Mesodermal cell (in vitro differentiated cells): Measurements from ENCODE around the gene GABBR2.

Source experiments
- H3K27ac ChIP-seq: 2 replicates; pipeline ENCODE4 v1.7.0; 2013; ENCODE audit warnings: mild to moderate bottlenecking, low read depth, low read length, moderate library complexity; ENCODE audit not compliant: severe bottlenecking
- H3K36me3 ChIP-seq: 2 replicates; pipeline ENCODE4 v1.7.1; 2013; ENCODE audit warnings: mild to moderate bottlenecking, low read length, moderate library complexity; ENCODE audit not compliant: control insufficient read depth, insufficient read depth
- H3K4me1 ChIP-seq: one replicate; pipeline ENCODE4 v1.7.1; 2013; ENCODE audit warnings: mild to moderate bottlenecking, low read length; ENCODE audit not compliant: insufficient read depth, control insufficient read depth, poor library complexity, severe bottlenecking
- H3K4me3 ChIP-seq: 2 replicates; pipeline ENCODE4 v1.7.0; 2013; ENCODE audit warnings: low read length, control low read depth, mild to moderate bottlenecking; ENCODE audit not compliant: insufficient read depth, poor library complexity, severe bottlenecking; ENCODE audit errors: extremely low read depth
- H3K9me3 ChIP-seq: 2 replicates; pipeline ENCODE4 v1.7.1; 2013; ENCODE audit warnings: mild to moderate bottlenecking, low read length, moderate library complexity; ENCODE audit not compliant: control insufficient read depth
- WGBS, 2 experiments: methylation state at CpG; one replicate each; pipeline ENCODE4 v1.1.5; 2013; ENCODE audit warnings: missing lambda C conversion rate in 2 of 2; ENCODE audit not compliant: insufficient coverage in 2 of 2; 5-methylcytosine and 5-hydroxymethylcytosine counted together

The GABBR2 gene

GRCh38 chr9:98329904-98330303 is 378.8 kb downstream of the GABBR2 start:
- Histone ChIP-seq H3K27ac (no peak overlapping the region), H3K36me3 (no peaks in the 10 kb centered on the region), H3K4me1 (no peaks in the 10 kb centered on the region), H3K9me3 (no peaks in the 10 kb centered on the region), H3K4me3 (no peak overlapping the region)
- whole genome bisulfite sequencing, 2 experiments: 90% methylated on average over 3 to 4 of the region's 4 CpGs

GRCh38 chr9:98329281-98329680 is 379.5 kb downstream of the GABBR2 start:
- Histone ChIP-seq H3K9me3 (no peaks in the 10 kb centered on the region), H3K27ac (no peak overlapping the region), H3K4me3 (no peak overlapping the region), H3K4me1 (no peaks in the 10 kb centered on the region), H3K36me3 (no peaks in the 10 kb centered on the region)
- WGBS, 2 experiments: 92 to 93% methylated on average over 4 to 5 of the region's 6 CpGs

- no peak overlapping the region for H3K4me3 ChIP-seq
- no peak overlapping the region for H3K27ac ChIP-seq
- 84 to 92% methylated on average over 3 of the region's 4 CpGs for WGBS, 2 experiments
- no peaks in the 10 kb centered on the region for H3K9me3 ChIP-seq
- H3K4me1 ChIP-seq: peaks cover 5% of the 10 kb centered on the region
- H3K36me3 ChIP-seq: no peaks in the 10 kb centered on the region
These were observed 380.0 kb downstream of the GABBR2 start for GRCh38 chr9:98328770-98329169.

DNA sequence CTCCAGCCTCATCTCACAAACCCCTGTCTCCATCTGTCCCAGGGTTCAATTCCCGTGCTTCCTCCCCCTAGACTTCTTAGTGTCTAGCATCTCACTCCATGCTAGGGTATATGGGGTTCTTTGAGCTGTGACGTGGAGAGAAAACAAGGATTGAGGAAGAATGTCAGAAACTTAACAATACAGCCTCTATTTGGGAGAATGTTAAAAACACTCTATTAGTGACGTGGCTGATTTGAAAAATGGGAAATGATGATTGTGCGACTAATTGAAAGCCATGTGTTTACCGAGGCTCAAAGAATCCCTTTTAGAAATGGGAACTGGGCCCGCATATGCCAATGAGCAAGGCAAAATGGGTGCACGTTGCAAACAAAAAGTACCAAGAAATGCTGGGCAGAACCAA is 380.6 kb downstream of the GABBR2 start:
- 88 to 93% methylated on average over 2 to 6 of the region's 7 CpGs for WGBS, 2 experiments
- Histone ChIP-seq H3K9me3 (no peaks in the 10 kb centered on the region), H3K36me3 (no peaks in the 10 kb centered on the region), H3K4me1 (peaks cover 6% of the 10 kb centered on the region), H3K4me3 (no peak overlapping the region), H3K27ac (no peak overlapping the region)

GRCh38 chr9:98327249-98327561 is 381.5 kb downstream of the GABBR2 start:
- Histone ChIP-seq H3K9me3 (no peaks in the 10 kb centered on the region), H3K4me1 (peaks cover 6% of the 10 kb centered on the region), H3K36me3 (no peaks in the 10 kb centered on the region), H3K4me3 (no peak overlapping the region), H3K27ac (no peak overlapping the region)
- WGBS, 2 experiments: 93% methylated on average over 2 of the region's 4 CpGs; no CpG with 5 or more reads in 1 of the 2 experiments

DNA sequence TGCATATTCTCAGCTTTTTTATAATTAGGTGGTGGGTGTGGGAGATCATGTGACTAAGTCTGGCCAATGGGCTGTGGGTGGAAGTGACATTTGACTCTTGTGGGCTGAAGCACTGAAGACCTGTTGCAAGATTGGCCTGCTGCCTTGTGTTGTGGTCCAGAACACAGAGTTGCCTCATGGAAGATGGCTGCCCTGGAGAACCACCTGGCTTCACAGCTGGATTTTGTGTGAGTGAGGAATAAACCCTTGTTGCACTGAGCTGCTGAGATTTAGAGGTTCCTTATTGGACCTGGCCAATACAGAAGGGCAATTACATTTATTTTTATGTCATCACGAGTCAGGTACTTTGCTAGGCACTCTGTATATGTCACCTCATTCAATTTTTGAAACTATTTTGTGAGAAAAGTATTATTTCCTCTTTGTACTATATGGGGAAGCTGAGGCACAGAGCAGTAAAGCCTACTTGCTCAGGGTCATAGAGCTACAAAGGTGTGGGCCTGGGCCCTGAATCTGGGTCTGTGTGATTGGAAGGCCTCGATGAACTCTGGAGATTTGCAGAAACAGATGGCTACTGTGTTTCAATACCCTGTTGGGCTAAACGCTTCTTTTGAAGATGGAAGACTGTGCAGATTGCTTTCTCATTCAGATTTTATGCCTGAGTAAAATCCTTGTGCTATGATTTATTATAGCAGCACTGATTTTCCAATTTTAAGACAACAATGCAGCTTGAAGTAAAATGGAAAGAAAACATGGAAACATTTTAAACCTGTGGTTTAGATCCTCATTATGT is 382.1 kb downstream of the GABBR2 start:
- Histone ChIP-seq H3K4me3 (no peak overlapping the region), H3K36me3 (no peaks in the 10 kb centered on the region), H3K4me1 (peaks cover 6% of the 10 kb centered on the region), H3K9me3 (no peaks in the 10 kb centered on the region), H3K27ac (no peak overlapping the region)
- 96 to 97% methylated on average over 2 to 3 of the region's 3 CpGs for WGBS, 2 experiments

- 100% methylated on average over 2 to 5 of the region's 6 CpGs for WGBS, 2 experiments
- H3K27ac ChIP-seq: no peak overlapping the region
- no peak overlapping the region for H3K4me3 ChIP-seq
- peaks cover 6% of the 10 kb centered on the region for H3K4me1 ChIP-seq
- H3K36me3 ChIP-seq: no peaks in the 10 kb centered on the region
- no peaks in the 10 kb centered on the region for H3K9me3 ChIP-seq
These were observed 383.9 kb downstream of the GABBR2 start for GRCh38 chr9:98324801-98325200.

DNA sequence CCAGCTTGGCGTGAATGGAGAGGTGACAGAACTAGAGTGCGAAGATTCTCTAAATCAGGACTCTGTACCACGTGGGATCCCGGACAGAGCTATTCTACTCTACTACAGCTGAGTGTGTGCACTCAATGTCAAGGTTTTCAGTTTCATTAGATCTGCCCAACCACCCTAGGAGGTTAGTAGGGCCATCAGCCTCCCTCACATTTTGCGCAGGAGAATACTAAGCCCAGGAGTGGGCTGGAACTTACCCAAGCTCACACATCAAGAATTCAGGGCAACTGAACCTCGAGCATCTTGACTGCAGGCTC is 385.0 kb downstream of the GABBR2 start:
- no peaks in the 10 kb centered on the region for H3K9me3 ChIP-seq
- H3K27ac ChIP-seq: no peak overlapping the region
- no peak overlapping the region for H3K4me3 ChIP-seq
- no peaks in the 10 kb centered on the region for H3K36me3 ChIP-seq
- peaks cover 6% of the 10 kb centered on the region for H3K4me1 ChIP-seq
- WGBS, 2 experiments: 95 to 98% methylated on average over 6 of the region's 6 CpGs

- Histone ChIP-seq H3K9me3 (no peaks in the 10 kb centered on the region), H3K4me1 (peaks cover 6% of the 10 kb centered on the region), H3K27ac (no peak overlapping the region), H3K4me3 (no peak overlapping the region), H3K36me3 (no peaks in the 10 kb centered on the region)
- WGBS, 2 experiments: 91 to 97% methylated on average over 6 to 7 of the region's 11 CpGs
These were observed 385.5 kb downstream of the GABBR2 start for GRCh38 chr9:98323051-98323830.

GRCh38 chr9:98321269-98321668 is 387.5 kb downstream of the GABBR2 start:
- Histone ChIP-seq H3K4me1 (peaks cover 6% of the 10 kb centered on the region), H3K36me3 (no peaks in the 10 kb centered on the region), H3K9me3 (no peaks in the 10 kb centered on the region), H3K4me3 (no peak overlapping the region), H3K27ac (no peak overlapping the region)
- 96 to 100% methylated on average over 4 of the region's 4 CpGs for WGBS, 2 experiments

DNA sequence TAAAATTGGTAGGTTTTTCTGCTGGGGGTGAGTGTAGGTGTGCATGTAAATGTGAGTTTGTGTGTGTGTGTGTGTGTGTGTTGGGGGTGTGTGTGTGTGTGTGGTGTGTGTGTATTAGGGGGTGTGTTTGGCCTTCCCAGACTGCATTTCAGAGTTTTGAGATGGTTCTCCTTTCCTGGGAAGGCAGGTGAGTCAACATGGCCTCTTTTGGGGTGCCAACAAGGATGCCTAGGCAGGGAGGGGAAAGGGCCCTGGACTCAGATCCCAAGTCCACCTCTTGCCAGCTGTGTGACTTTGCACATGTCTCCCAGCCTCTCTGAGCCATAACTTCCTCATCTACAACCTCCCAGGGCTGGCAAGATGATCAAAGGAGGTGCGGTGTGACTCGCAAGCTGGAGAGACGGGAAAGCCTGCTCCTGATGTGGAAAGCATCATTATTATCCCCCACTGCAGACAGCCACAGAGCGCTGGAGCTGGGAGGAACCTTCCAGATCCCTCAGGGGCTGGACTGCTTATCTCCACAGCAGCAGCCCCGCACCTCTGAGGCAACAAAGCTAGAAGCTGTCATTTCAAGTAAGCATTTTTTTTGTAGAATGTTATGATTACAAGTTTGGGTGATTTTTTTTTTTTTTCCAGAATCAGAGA is 389.8 kb downstream of the GABBR2 start:
- H3K27ac ChIP-seq: no peak overlapping the region
- WGBS, 2 experiments: 86 to 90% methylated on average over 2 to 3 of the region's 5 CpGs

More for the DNA sequence above, 389.8 kb downstream of the GABBR2 start:
- Histone ChIP-seq H3K4me1 (peaks cover 3% of the 10 kb centered on the region), H3K36me3 (no peaks in the 10 kb centered on the region), H3K4me3 (no peak overlapping the region), H3K9me3 (no peaks in the 10 kb centered on the region)
